GM18868 (cell line): ENCODE measurements around the gene MSI2.
A peak's percentile ranks its signal among the peaks of the same experiment; 100 is the strongest.

ENCODE experiments used
- ATAC-seq: cut with Tn5 transposase; IDR thresholded peaks from one replicate; pipeline ENCODE4 v1.9.1; 2021; ENCODE audit warnings: mild to moderate bottlenecking, moderate library complexity; ENCODE audit not compliant: unreplicated experiment

The MSI2 gene

GRCh38 chr17:57425903-57426880 lies 169.9 kb downstream of the MSI2 start:
- no peak for ATAC-seq

DNA sequence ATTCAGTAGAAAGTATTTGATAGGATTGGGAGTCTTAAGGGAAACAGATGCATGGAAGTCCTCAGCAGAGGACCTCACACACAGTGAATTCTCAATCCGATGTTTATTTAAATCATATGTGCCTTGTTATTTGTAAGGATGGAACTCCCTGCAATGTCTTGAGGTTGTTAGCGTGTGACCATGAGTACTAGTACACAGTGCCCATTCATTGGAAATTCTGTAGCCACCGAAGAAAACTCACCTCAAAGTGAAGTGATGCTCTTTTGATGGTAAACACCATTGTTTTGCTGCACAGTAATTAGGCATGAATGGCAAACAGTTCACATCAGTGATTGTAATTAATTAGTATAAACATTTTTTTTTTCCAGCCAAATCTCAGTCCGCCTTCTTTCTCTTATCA lies 173.6 kb downstream of the MSI2 start:
- no peak for ATAC-seq

- ATAC-seq, result no peak
These were observed 175.1 kb downstream of the MSI2 start for GRCh38 chr17:57431415-57431814.

DNA sequence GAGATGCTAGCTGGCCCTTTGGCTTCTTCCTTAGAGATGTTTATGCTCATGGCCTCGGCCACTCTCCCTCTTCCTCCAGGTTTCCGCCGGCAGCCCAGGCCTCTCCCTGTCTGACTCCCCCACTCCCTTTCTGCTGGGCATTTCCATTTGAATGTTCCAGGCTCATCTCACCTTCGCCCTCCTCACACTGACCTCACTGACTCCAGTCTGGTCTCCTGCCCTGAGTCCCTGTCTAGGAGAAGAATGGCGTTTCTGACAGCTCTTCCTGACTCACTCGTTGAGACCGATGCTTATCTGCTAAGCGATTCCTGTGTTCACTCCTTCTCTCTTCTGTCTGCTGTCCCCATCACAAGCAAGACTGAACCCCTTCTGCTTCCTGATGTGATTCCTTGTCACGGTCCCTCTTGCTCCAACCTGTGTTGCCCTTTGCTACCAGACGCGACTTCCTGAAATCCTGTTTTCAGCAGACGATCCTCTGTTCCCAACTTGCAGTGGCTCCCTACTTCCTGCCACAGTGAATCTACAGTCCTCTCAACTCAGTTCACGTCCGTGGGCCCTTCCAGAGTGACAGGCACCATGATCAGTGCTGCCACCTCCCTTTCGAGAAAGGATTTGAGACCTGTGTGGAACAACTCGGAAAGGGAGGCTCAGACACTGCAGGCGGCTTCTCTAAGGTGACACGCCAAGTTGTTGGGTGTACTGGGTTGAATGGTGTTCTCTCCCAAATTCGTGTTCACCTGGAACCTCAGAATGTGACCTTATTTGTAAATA lies 176.4 kb downstream of the MSI2 start:
- ATAC-seq, result no peak

GRCh38 chr17:57433452-57433851 lies 177.1 kb downstream of the MSI2 start:
- no peak for ATAC-seq

- ATAC-seq, result no peak
These were observed 178.0 kb downstream of the MSI2 start for GRCh38 chr17:57434361-57434760.

- no peak for ATAC-seq
These were observed 180.2 kb downstream of the MSI2 start for GRCh38 chr17:57436565-57436964.

- no peak for ATAC-seq
These were observed 181.9 kb downstream of the MSI2 start for GRCh38 chr17:57438066-57438731.

GRCh38 chr17:57439651-57440050 lies 183.3 kb downstream of the MSI2 start:
- no peak for ATAC-seq

- peak; percentile 50 for ATAC-seq
These were observed 184.4 kb downstream of the MSI2 start for GRCh38 chr17:57440522-57441269.

GRCh38 chr17:57441270-57441600 lies 184.9 kb downstream of the MSI2 start:
- ATAC-seq, result peak; percentile 41

DNA sequence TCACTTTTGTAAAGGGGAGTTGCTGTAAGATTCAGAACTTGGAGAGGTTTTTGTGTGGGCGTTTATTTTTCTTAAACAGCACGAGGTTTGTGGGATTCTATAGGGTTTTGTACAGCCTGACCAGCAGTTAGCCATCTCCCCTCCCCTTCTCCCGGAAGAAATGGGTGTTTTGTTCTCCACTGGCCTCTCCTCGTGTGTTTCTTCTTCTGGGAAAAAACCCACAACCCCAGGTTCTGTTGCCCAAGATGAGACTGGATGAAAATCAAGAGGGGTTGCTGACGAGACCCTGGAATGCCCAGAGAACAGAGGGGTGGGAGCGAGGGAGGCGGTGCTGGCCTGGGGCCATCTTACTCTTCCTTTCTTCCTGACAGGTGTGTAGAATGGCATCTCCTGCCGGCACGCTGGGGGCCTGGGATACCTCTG lies 186.1 kb downstream of the MSI2 start:
- no peak for ATAC-seq

GRCh38 chr17:57442914-57443571 lies 186.7 kb downstream of the MSI2 start:
- no peak for ATAC-seq

GRCh38 chr17:57443781-57444180 lies 187.5 kb downstream of the MSI2 start:
- ATAC-seq, result no peak

GRCh38 chr17:57444682-57445450 lies 188.5 kb downstream of the MSI2 start:
- ATAC-seq, result no peak

GRCh38 chr17:57445772-57446472 lies 189.6 kb downstream of the MSI2 start:
- no peak for ATAC-seq

DNA sequence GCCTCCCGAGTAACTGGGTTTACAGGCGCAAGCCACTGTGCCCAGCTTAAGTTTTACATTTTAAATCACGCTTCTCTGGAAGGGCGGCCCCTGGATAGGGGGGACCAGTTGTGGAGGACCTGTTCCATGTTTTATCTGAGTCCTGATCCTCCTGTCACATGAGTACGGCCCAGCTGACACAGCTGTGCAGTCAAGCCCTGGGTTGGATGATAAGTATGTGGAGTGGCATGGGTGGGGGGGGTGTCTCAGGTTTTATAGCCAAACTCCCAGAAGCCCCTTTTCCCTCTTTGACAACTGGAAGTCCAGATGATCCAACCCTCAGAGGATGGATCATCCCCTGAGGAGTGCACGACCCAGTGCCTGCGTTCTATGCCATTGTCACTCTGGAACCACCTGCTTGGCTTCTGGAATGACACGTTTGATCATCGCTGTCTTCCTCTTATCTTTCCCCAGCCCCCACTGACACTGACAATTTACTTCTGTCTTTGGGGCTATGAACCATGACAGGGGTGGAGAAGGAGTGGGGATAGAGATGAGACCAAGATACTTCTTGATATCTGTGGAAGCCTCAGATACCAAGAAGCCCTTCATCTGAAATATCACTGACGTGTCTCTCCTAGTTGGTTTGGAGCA lies 191.2 kb downstream of the MSI2 start:
- no peak for ATAC-seq

GRCh38 chr17:57447990-57448758 lies 191.9 kb downstream of the MSI2 start:
- no peak for ATAC-seq
